ENCODE measurements around the gene ADISSP. TPM values are rescaled to one million over a fixed set of nuclear protein-coding genes. Genes with fewer than 3 reads are reported as not detected.

The ADISSP gene
- polyA plus RNA-seq, 1 experiment = 34.3 TPM

DNA sequence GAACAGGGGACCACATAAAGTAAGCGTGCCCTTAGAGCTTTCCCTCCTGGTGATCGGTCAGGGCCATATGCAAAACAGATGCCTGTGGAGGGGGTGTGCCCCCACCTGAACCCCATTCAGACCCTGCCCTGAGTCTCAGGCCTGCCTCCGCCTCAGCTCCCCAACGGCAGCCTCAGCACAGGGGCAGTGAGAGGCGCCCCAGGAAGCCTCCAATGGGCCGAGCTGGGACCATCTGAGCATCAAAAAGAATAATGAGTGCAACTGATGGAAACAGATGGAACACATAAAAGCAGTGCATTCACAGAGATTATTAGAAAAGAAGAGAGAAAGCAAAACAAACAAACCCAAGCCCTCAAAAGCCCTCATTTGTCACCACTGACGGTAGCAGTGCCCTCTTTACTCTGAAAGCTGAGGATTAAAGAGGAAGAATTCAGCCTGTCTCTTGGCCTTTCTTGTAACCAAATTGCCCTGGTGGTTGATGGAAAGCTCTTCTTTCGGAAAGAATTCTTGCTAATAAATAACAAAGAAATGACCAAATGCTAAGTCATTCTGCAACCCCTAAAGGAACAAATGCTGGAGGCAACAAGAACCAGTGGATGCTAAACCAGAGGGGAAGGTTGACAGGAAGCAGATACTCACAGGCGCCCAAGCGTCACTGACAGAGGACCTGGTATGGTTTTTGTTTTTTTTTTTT lies 6.8 kb downstream of the ADISSP start:
- TF ChIP-seq, protein P1, sequence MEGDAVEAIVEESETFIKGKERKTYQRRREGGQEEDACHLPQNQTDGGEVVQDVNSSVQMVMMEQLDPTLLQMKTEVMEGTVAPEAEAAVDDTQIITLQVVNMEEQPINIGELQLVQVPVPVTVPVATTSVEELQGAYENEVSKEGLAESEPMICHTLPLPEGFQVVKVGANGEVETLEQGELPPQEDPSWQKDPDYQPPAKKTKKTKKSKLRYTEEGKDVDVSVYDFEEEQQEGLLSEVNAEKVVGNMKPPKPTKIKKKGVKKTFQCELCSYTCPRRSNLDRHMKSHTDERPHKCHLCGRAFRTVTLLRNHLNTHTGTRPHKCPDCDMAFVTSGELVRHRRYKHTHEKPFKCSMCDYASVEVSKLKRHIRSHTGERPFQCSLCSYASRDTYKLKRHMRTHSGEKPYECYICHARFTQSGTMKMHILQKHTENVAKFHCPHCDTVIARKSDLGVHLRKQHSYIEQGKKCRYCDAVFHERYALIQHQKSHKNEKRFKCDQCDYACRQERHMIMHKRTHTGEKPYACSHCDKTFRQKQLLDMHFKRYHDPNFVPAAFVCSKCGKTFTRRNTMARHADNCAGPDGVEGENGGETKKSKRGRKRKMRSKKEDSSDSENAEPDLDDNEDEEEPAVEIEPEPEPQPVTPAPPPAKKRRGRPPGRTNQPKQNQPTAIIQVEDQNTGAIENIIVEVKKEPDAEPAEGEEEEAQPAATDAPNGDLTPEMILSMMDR (IDR thresholded peaks at IDR 0.05; ENCODE audit: insufficient read depth, low read depth, low read length) = no peak
- Histone ChIP-seq H3K4me3 (ENCODE audit: low read depth, low read length) (no peak overlapping the region), H3K27me3 (ENCODE audit: control insufficient read depth, insufficient read depth, low read length) (no peaks in the 10 kb centered on the region), H3K36me3 (ENCODE audit: control insufficient read depth, insufficient read depth, low read length) (peaks cover 2% of the 10 kb centered on the region; the same call in 1 of the 2 replicates)
- ChIA-PET POLR2A (no interaction called here), CTCF (interaction anchor here (0.6 to 2.0 kb wide), 9 partner anchors 8 to 204 kb away, joined by 3 to 8 read pairs (median 4); partner anchors contain the start of genes AP5S1 and CENPB)
- DNase-seq (ENCODE audit: low read depth) = peak; percentile 44

DNA sequence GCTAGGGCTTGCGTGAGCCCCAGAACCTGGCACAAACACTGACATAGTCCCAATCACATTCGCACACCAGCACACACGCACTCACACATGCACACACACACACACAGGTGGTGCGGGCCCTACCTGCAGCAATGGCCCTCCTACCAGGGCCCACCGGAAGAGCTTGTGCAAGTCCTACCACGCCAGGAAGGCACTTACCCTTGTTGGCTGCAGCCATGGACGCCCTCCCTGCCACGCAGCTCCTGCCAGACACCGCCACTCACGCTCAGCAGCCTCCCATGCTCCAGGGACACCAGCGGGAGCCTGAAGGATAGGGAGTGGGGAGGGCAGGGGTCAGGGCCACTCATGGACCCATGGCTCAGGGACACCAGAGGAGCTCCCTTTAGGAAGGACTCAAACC lies 7.7 kb downstream of the ADISSP start:
- Histone ChIP-seq H3K4me3 (ENCODE audit: low read depth, low read length) (no peak overlapping the region), H3K36me3 (ENCODE audit: control insufficient read depth, insufficient read depth, low read length) (peaks cover 4% of the 10 kb centered on the region; the same call in 1 of the 2 replicates), H3K27me3 (ENCODE audit: control insufficient read depth, insufficient read depth, low read length) (no peaks in the 10 kb centered on the region)
- no peak for DNase-seq (ENCODE audit: low read depth)
- TF ChIP-seq, protein P1 (IDR thresholded peaks at IDR 0.05; ENCODE audit: insufficient read depth, low read depth, low read length) = no peak
- ChIA-PET CTCF (interaction anchor here (0.6 to 2.0 kb wide), 4 partner anchors 9 to 60 kb away, joined by 3 to 8 read pairs (median 4); partner anchors contain the start of genes AP5S1 and CENPB), POLR2A (no interaction called here)

DNA sequence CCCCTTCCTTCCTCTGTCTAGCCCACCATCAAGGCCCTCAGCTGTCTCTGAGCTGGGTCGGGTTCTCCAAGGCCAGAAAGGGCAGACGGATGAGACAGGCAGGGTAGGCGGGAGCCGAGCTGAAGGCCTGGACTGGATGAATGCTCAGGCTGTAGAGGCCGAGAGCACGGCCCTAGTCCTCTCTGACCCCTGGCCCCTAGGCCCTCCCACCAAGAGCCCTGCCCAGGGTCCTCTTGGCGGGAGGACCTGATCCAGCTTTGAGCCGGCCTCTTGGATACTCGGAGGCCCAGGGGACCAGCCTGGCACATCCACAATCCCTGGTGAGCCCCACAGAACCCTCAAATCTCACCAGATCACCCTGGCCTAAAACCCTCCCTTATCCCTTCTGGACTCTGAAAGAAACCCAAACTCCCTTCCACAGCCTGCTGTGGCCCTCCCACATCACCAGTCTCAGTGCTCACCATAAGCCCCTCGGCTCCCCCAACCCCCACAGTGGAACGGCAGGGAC lies 8.2 kb downstream of the ADISSP start:
- Histone ChIP-seq H3K36me3 (ENCODE audit: control insufficient read depth, insufficient read depth, low read length) (peaks cover 4% of the 10 kb centered on the region; the same call in 1 of the 2 replicates), H3K4me3 (ENCODE audit: low read depth, low read length) (no peak overlapping the region), H3K27me3 (ENCODE audit: control insufficient read depth, insufficient read depth, low read length) (no peaks in the 10 kb centered on the region)
- DNase-seq (ENCODE audit: low read depth) = no peak
- TF ChIP-seq, protein P1 (IDR thresholded peaks at IDR 0.05; ENCODE audit: insufficient read depth, low read depth, low read length) = no peak
- CTCF ChIA-PET = interaction anchor here (1.2 to 2.0 kb wide), 4 partner anchors 27 to 61 kb away, joined by 3 to 8 read pairs (median 4); partner anchors contain the start of genes AP5S1 and CENPB
- POLR2A ChIA-PET = no interaction called here

DNA sequence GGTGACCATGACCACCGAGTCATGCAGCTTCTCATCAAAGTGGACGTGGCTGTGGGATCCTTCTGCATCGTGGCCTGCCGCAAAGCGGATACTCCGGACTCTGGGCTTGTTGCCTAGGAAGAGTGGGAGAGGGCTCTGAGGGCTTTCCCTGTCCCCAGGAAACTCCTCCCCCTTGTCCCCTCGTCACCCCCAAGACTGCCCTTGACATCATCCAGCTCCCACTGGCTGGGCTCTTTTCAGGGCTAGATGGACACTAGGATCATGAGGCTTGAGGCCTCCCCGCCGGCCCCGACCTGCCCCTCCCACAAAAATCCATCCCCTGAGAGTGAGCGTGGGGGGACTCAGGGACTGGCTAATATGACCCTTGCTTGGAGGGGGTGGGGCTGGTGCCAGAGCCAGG lies 9.0 kb downstream of the ADISSP start:
- Histone ChIP-seq H3K4me3 (ENCODE audit: low read depth, low read length) (no peak overlapping the region), H3K36me3 (ENCODE audit: control insufficient read depth, insufficient read depth, low read length) (peaks cover 4% of the 10 kb centered on the region; the same call in 1 of the 2 replicates), H3K27me3 (ENCODE audit: control insufficient read depth, insufficient read depth, low read length) (no peaks in the 10 kb centered on the region)
- ChIA-PET POLR2A (no interaction called here), CTCF (interaction anchor here (0.8 to 6.7 kb wide), 5 partner anchors 9 to 96 kb away, joined by 3 to 51 read pairs (median 4); partner anchors contain the start of genes ADISSP and AP5S1)
- no peak for DNase-seq (ENCODE audit: low read depth)
- TF ChIP-seq, protein P1 (IDR thresholded peaks at IDR 0.05; ENCODE audit: insufficient read depth, low read depth, low read length) = no peak

DNA sequence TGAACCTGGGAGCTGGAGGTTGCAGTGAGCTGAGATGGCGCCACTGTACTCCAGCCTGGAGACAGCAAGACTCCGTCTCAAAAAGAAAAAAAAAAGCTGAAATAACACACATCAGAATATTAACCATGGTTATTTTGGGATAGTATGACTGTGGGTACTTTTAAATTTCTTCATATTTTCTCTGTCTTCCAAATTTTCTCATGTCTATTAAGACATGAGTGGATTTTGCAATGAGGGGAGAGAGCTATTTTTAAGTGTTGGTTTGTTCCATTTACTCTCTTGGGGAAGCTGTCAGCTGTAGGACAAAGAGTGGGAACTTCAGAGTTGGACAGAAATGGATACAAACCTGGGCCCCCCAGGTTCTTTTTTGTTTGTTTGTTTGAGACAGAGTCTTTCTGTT lies 10.3 kb downstream of the ADISSP start:
- Histone ChIP-seq H3K4me3 (ENCODE audit: low read depth, low read length) (no peak overlapping the region), H3K27me3 (ENCODE audit: control insufficient read depth, insufficient read depth, low read length) (no peaks in the 10 kb centered on the region), H3K36me3 (ENCODE audit: control insufficient read depth, insufficient read depth, low read length) (peaks cover 4% of the 10 kb centered on the region; the same call in 1 of the 2 replicates)
- TF ChIP-seq, protein P1 (IDR thresholded peaks at IDR 0.05; ENCODE audit: insufficient read depth, low read depth, low read length) = no peak
- ChIA-PET POLR2A (no interaction called here), CTCF (interaction anchor here (0.6 to 6.7 kb wide), 10 partner anchors 11 to 315 kb away, joined by 3 to 51 read pairs (median 4); partner anchors contain the start of genes ADISSP, AP5S1, CENPB and SPEF1)
- no peak for DNase-seq (ENCODE audit: low read depth)

Measured in BJ (cell line).